ENCODE results near the gene PAQR6. TPM values are rescaled to one million over a fixed set of nuclear protein-coding genes. Genes with fewer than 3 reads are reported as not detected.

Gene PAQR6
- total and polyA plus RNA-seq, 10 of the 15 experiments (the other 5 are each of a cell fraction or from before 2014, with no cell fraction given), result 0.42 to 4.5 (median 1.3) TPM

- TF ChIP-seq PBX3 (IDR thresholded peaks at IDR 0.05; ENCODE audit: insufficient replicate concordance, low read depth, low read length) (peak; percentile 80), MEF2B (IDR thresholded peaks at IDR 0.05; ENCODE audit: partially characterized antibody, poor library complexity, severe bottlenecking) (no peak), TCF7 (IDR thresholded peaks at IDR 0.05; ENCODE audit: borderline replicate concordance) (no peak), EGR1 (IDR thresholded peaks at IDR 0.05; ENCODE audit: borderline replicate concordance in 1 of 2, low read depth in 2 of 2, low read length in 2 of 2) (peak in 1 of 2 experiments; percentile 58; a peak in 2 of 3 replicates), ESRRA (IDR thresholded peaks at IDR 0.05; ENCODE audit: low read length) (no peak; the same call in 1 of the 2 replicates), TAF1 (IDR thresholded peaks at IDR 0.05; ENCODE audit: borderline replicate concordance, low read depth, low read length) (peak; percentile 70), CREM (IDR thresholded peaks at IDR 0.05; ENCODE audit: low read depth) (peak; percentile 78; the same call in 1 of the 2 replicates), BMI1 (IDR thresholded peaks at IDR 0.05; ENCODE audit: borderline replicate concordance) (no peak)
Measured at GRCh38 chr1:156193488-156194299, 54.2 kb downstream of the PAQR6 start, which contains the start of gene SLC25A44 (continued).

Other genes with a start within 250 kb of the PAQR6 start
Only the 7 nearest of the 17 such genes appear.
- 22.4 and 25.6 TPM in 2 replicates for gene SLC25A44, start 54.0 kb downstream of the PAQR6 start, total RNA-seq (2014; rRNA removed)
- 21.1 TPM in 2 replicates for gene SLC25A44, start 54.0 kb downstream of the PAQR6 start, total RNA-seq (2014; rRNA removed; fragmentation: Illumina TruSeq; extraction: Trizol)
- gene SLC25A44, start 54.0 kb downstream of the PAQR6 start, total RNA-seq (2021), result 28.7 and 37.7 TPM in 2 replicates
- 22.2 and 36.3 TPM in 2 replicates for gene SLC25A44, start 54.0 kb downstream of the PAQR6 start, polyA plus RNA-seq (2011; rRNA removed)
- gene SLC25A44, start 54.0 kb downstream of the PAQR6 start, polyA plus RNA-seq (2014; fragmentation: Illumina TruSeq; extraction: Trizol), result 36.5 and 43.3 TPM in 2 replicates
- 1 to 10 TPM; 7.1 to 9.2 TPM for gene SLC25A44, start 54.0 kb downstream of the PAQR6 start, polyA plus RNA-seq (2014; fragmentation: Nextera tagmentation; extraction: Ambion mirVana)
- 28.3 and 29.9 TPM in 2 replicates for gene SLC25A44, start 54.0 kb downstream of the PAQR6 start, polyA plus RNA-seq (2014; rRNA removed)
- gene SLC25A44, start 54.0 kb downstream of the PAQR6 start, polyA plus RNA-seq (2016; fragmentation: Nextera tagmentation; extraction: Ambion mirVana), result 10 to 100 TPM; 32.5 to 35.8 TPM
- gene PMF1, start 35.0 kb downstream of the PAQR6 start, total RNA-seq (2014; rRNA removed), result 70.8 and 72.4 TPM in 2 replicates
- 52.8 and 60.1 TPM in 2 replicates for gene PMF1, start 35.0 kb downstream of the PAQR6 start, total RNA-seq (2014; rRNA removed; fragmentation: Illumina TruSeq; extraction: Trizol)
- gene PMF1, start 35.0 kb downstream of the PAQR6 start, total RNA-seq (2021), result 63.7 and 68.4 TPM in 2 replicates
- 39.9 and 52.8 TPM in 2 replicates for gene PMF1, start 35.0 kb downstream of the PAQR6 start, polyA plus RNA-seq (2011; rRNA removed)
- gene PMF1, start 35.0 kb downstream of the PAQR6 start, polyA plus RNA-seq (2014; fragmentation: Illumina TruSeq; extraction: Trizol), result 62.4 and 72.7 TPM in 2 replicates
- 10 to 100 TPM in 1 of 2 experiments, 1 to 10 TPM in 1; 6.7 to 17.6 TPM for gene PMF1, start 35.0 kb downstream of the PAQR6 start, polyA plus RNA-seq (2014; fragmentation: Nextera tagmentation; extraction: Ambion mirVana)
- 81.0 and 81.7 TPM in 2 replicates for gene PMF1, start 35.0 kb downstream of the PAQR6 start, polyA plus RNA-seq (2014; rRNA removed)
- gene PMF1, start 35.0 kb downstream of the PAQR6 start, polyA plus RNA-seq (2016; fragmentation: Nextera tagmentation; extraction: Ambion mirVana), result 100 to 1,000 TPM in 1 of 2 experiments, 10 to 100 TPM in 1; 97.8 to 105 TPM
- 0.54 and 1.8 TPM in 2 replicates for gene BGLAP, start 5.9 kb downstream of the PAQR6 start, total RNA-seq (2014; rRNA removed)
- gene BGLAP, start 5.9 kb downstream of the PAQR6 start, total RNA-seq (2014; rRNA removed; fragmentation: Illumina TruSeq; extraction: Trizol), result 0.40 TPM in 1 of 2 replicates, not detected in the other
- gene BGLAP, start 5.9 kb downstream of the PAQR6 start, total RNA-seq (2021), result 0.40 and 0.74 TPM in 2 replicates
- gene BGLAP, start 5.9 kb downstream of the PAQR6 start, polyA plus RNA-seq (2011; rRNA removed), result 0.23 TPM in 1 of 2 replicates, not detected in the other
- not detected in 2 replicates for gene BGLAP, start 5.9 kb downstream of the PAQR6 start, polyA plus RNA-seq (2014; fragmentation: Illumina TruSeq; extraction: Trizol)
- not detected for gene BGLAP, start 5.9 kb downstream of the PAQR6 start, polyA plus RNA-seq (2014; fragmentation: Nextera tagmentation; extraction: Ambion mirVana)
- gene BGLAP, start 5.9 kb downstream of the PAQR6 start, polyA plus RNA-seq (2014; rRNA removed), result 0.69 and 1.3 TPM in 2 replicates
- under 1 TPM; 0.20 to 0.40 TPM for gene BGLAP, start 5.9 kb downstream of the PAQR6 start, polyA plus RNA-seq (2016; fragmentation: Nextera tagmentation; extraction: Ambion mirVana)
- 51.0 and 57.3 TPM in 2 replicates for gene SMG5, start 34.8 kb upstream of the PAQR6 start, total RNA-seq (2014; rRNA removed)
- 30.4 and 32.4 TPM in 2 replicates for gene SMG5, start 34.8 kb upstream of the PAQR6 start, total RNA-seq (2014; rRNA removed; fragmentation: Illumina TruSeq; extraction: Trizol)
- gene SMG5, start 34.8 kb upstream of the PAQR6 start, total RNA-seq (2021), result 54.6 and 61.5 TPM in 2 replicates
- gene SMG5, start 34.8 kb upstream of the PAQR6 start, polyA plus RNA-seq (2011; rRNA removed), result 17.7 and 27.7 TPM in 2 replicates
- 27.8 and 45.7 TPM in 2 replicates for gene SMG5, start 34.8 kb upstream of the PAQR6 start, polyA plus RNA-seq (2014; fragmentation: Illumina TruSeq; extraction: Trizol)
- gene SMG5, start 34.8 kb upstream of the PAQR6 start, polyA plus RNA-seq (2014; fragmentation: Nextera tagmentation; extraction: Ambion mirVana), result 1 to 10 TPM in 1 of 2 experiments, under 1 TPM in 1; 0.76 to 1.9 TPM
- 54.0 and 54.8 TPM in 2 replicates for gene SMG5, start 34.8 kb upstream of the PAQR6 start, polyA plus RNA-seq (2014; rRNA removed)
- gene SMG5, start 34.8 kb upstream of the PAQR6 start, polyA plus RNA-seq (2016; fragmentation: Nextera tagmentation; extraction: Ambion mirVana), result 10 to 100 TPM; 51.9 to 55.9 TPM
- 1.9 and 3.8 TPM in 2 replicates for gene TMEM79, start 36.3 kb upstream of the PAQR6 start, total RNA-seq (2014; rRNA removed)
- 2.2 and 2.5 TPM in 2 replicates for gene TMEM79, start 36.3 kb upstream of the PAQR6 start, total RNA-seq (2014; rRNA removed; fragmentation: Illumina TruSeq; extraction: Trizol)
- gene TMEM79, start 36.3 kb upstream of the PAQR6 start, total RNA-seq (2021), result 3.1 and 4.0 TPM in 2 replicates
- 2.0 and 3.8 TPM in 2 replicates for gene TMEM79, start 36.3 kb upstream of the PAQR6 start, polyA plus RNA-seq (2011; rRNA removed)
- gene TMEM79, start 36.3 kb upstream of the PAQR6 start, polyA plus RNA-seq (2014; fragmentation: Illumina TruSeq; extraction: Trizol), result 0.86 and 2.6 TPM in 2 replicates
- 1 to 10 TPM in 1 of 2 experiments, under 1 TPM in 1; 0.47 to 1.2 TPM for gene TMEM79, start 36.3 kb upstream of the PAQR6 start, polyA plus RNA-seq (2014; fragmentation: Nextera tagmentation; extraction: Ambion mirVana)
- 5.2 and 7.3 TPM in 2 replicates for gene TMEM79, start 36.3 kb upstream of the PAQR6 start, polyA plus RNA-seq (2014; rRNA removed)
- 1 to 10 TPM; 5.1 to 5.2 TPM for gene TMEM79, start 36.3 kb upstream of the PAQR6 start, polyA plus RNA-seq (2016; fragmentation: Nextera tagmentation; extraction: Ambion mirVana)
- gene GLMP, start 47.6 kb upstream of the PAQR6 start, total RNA-seq (2014; rRNA removed), result 27.1 and 30.0 TPM in 2 replicates
- 15.0 and 16.3 TPM in 2 replicates for gene GLMP, start 47.6 kb upstream of the PAQR6 start, total RNA-seq (2014; rRNA removed; fragmentation: Illumina TruSeq; extraction: Trizol)
- 19.7 and 24.2 TPM in 2 replicates for gene GLMP, start 47.6 kb upstream of the PAQR6 start, total RNA-seq (2021)
- 2.3 and 4.4 TPM in 2 replicates for gene GLMP, start 47.6 kb upstream of the PAQR6 start, polyA plus RNA-seq (2011; rRNA removed)
- 12.2 and 23.0 TPM in 2 replicates for gene GLMP, start 47.6 kb upstream of the PAQR6 start, polyA plus RNA-seq (2014; fragmentation: Illumina TruSeq; extraction: Trizol)
- 10 to 100 TPM; 10.8 to 12.8 TPM for gene GLMP, start 47.6 kb upstream of the PAQR6 start, polyA plus RNA-seq (2014; fragmentation: Nextera tagmentation; extraction: Ambion mirVana)
- 23.5 and 33.4 TPM in 2 replicates for gene GLMP, start 47.6 kb upstream of the PAQR6 start, polyA plus RNA-seq (2014; rRNA removed)
- 10 to 100 TPM; 19.3 to 19.6 TPM for gene GLMP, start 47.6 kb upstream of the PAQR6 start, polyA plus RNA-seq (2016; fragmentation: Nextera tagmentation; extraction: Ambion mirVana)
- 0.23 TPM in 1 of 2 replicates, not detected in the other for gene VHLL, start 51.3 kb upstream of the PAQR6 start, total RNA-seq (2014; rRNA removed)
- gene VHLL, start 51.3 kb upstream of the PAQR6 start, total RNA-seq (2014; rRNA removed; fragmentation: Illumina TruSeq; extraction: Trizol), result not detected in 2 replicates
- not detected in 2 replicates for gene VHLL, start 51.3 kb upstream of the PAQR6 start, total RNA-seq (2021)
- gene VHLL, start 51.3 kb upstream of the PAQR6 start, polyA plus RNA-seq (2011; rRNA removed), result not detected in 2 replicates
- not detected in 2 replicates for gene VHLL, start 51.3 kb upstream of the PAQR6 start, polyA plus RNA-seq (2014; fragmentation: Illumina TruSeq; extraction: Trizol)
- not detected for gene VHLL, start 51.3 kb upstream of the PAQR6 start, polyA plus RNA-seq (2014; fragmentation: Nextera tagmentation; extraction: Ambion mirVana)
- not detected in 2 replicates for gene VHLL, start 51.3 kb upstream of the PAQR6 start, polyA plus RNA-seq (2014; rRNA removed)
- gene VHLL, start 51.3 kb upstream of the PAQR6 start, polyA plus RNA-seq (2016; fragmentation: Nextera tagmentation; extraction: Ambion mirVana), result not detected

All from GM12878 (cell line).